Tibial nerve (tissue), 4 donors: ENCODE measurements around the gene TTC12. TPM values are rescaled to one million over a fixed set of nuclear protein-coding genes. Genes with fewer than 3 reads are reported as not detected.

ENCODE experiments used
- DNase-seq, 2 donors: peaks; one replicate each; pipeline ENCODE4 v3.0.0-alpha.2; 2019; ENCODE audit warnings: low spot score in 2 of 2
- H3K27ac ChIP-seq, 4 donors: fragments of 200-600 bp; sonication (generic) in 3 of 4; one replicate each; pipeline ENCODE4 v1.5.1; 2017 to 2019; ENCODE audit warnings: mild to moderate bottlenecking in 1 of 4
- H3K27me3 ChIP-seq, 2 donors: fragments of 200-600 bp; sonication (generic) in 1 of 2; one replicate each; pipeline versions ENCODE4 v1.5.1 to v1.6.0; 2017 to 2019
- H3K36me3 ChIP-seq, 3 donors: fragments of 200-600 bp; sonication (generic); one replicate each; pipeline ENCODE4 v1.5.1; 2018 to 2019
- H3K4me1 ChIP-seq, 4 donors: fragments of 200-600 bp; sonication (generic) in 3 of 4; one replicate each; pipeline ENCODE4 v1.5.1; 2017 to 2019
- H3K4me3 ChIP-seq, 4 donors: fragments of 200-600 bp; sonication (generic) in 3 of 4; one replicate each; pipeline ENCODE4 v1.5.1; 2017 to 2019; ENCODE audit warnings: mild to moderate bottlenecking in 1 of 4, moderate library complexity in 1 of 4
- H3K9me3 ChIP-seq, 4 donors: fragments of 200-600 bp; sonication (generic) in 3 of 4; one replicate each; pipeline ENCODE4 v1.5.1; 2017 to 2019
- EP300 ChIP-seq, 2 donors: sonication (generic); formaldehyde crosslinking; IDR thresholded peaks; one replicate each; pipeline ENCODE4 v1.6.1; 2017; ENCODE audit warnings: antibody characterized with exemption in 2 of 2, mild to moderate bottlenecking in 1 of 2
- POLR2A ChIP-seq, 2 donors: fragments of 450-650 bp; IDR thresholded peaks; one replicate each; pipeline ENCODE4 v1.6.1; 2017; ENCODE audit warnings: antibody characterized with exemption in 2 of 2, mild to moderate bottlenecking in 2 of 2, moderate library complexity in 2 of 2
- WGBS, 2 donors: methylation state at CpG; one replicate each; pipeline ENCODE4 v1.1.5; 2018; 5-methylcytosine and 5-hydroxymethylcytosine counted together
- total RNA-seq, 4 donors: library from RNA; depleted of rRNA; stranded (reverse); fragments of >200 nt; gene quantifications; one replicate each; pipeline ENCODE4 v1.1.0, GENCODE V29; 2016
- TF ChIP-seq, protein P1 (sequence below), 5 experiments: fragments of 200-600 bp in 3 of 5; fragments of 450-650 bp in 2 of 5; sonication (generic) in 3 of 5; IDR thresholded peaks; one replicate each; pipeline ENCODE4 v1.5.1; 2016 to 2019; ENCODE audit warnings: antibody characterized with exemption in 5 of 5, mild to moderate bottlenecking in 3 of 5, moderate library complexity in 2 of 5

Gene TTC12
- total RNA-seq, 4 donors from 2014 or later = 10.2 to 29.7 (median 23.9) TPM

DNA sequence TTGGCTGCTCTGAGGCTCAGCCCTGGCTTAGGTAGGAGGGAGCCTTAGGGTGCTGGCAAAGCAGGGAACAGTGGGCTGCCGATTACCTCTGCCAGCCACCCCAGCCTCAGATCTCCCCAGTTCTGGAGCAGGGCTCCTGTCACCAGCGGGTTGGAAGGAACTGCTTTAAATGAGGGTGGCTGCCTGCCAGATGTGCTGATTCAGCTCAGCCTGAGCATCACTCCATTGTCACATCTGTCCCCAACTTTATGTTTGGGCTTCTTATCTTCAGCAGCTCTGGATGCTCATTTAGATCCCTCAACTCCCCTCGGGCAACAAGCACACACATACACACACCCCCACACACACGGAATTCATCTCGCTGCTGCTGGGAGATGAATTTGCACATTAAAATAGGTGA, 56.3 kb downstream of the TTC12 start:
- H3K9me3 ChIP-seq = no peaks in the 10 kb centered on the region
- WGBS, 2 donors = 73 to 75% methylated on average over 5 of the region's 5 CpGs
- no peaks in the 10 kb centered on the region for H3K4me1 ChIP-seq
- TF ChIP-seq POLR2A (IDR thresholded peaks at IDR 0.05) = no peak
- TF ChIP-seq EP300 (IDR thresholded peaks at IDR 0.05) = no peak
- TF ChIP-seq, protein P1, sequence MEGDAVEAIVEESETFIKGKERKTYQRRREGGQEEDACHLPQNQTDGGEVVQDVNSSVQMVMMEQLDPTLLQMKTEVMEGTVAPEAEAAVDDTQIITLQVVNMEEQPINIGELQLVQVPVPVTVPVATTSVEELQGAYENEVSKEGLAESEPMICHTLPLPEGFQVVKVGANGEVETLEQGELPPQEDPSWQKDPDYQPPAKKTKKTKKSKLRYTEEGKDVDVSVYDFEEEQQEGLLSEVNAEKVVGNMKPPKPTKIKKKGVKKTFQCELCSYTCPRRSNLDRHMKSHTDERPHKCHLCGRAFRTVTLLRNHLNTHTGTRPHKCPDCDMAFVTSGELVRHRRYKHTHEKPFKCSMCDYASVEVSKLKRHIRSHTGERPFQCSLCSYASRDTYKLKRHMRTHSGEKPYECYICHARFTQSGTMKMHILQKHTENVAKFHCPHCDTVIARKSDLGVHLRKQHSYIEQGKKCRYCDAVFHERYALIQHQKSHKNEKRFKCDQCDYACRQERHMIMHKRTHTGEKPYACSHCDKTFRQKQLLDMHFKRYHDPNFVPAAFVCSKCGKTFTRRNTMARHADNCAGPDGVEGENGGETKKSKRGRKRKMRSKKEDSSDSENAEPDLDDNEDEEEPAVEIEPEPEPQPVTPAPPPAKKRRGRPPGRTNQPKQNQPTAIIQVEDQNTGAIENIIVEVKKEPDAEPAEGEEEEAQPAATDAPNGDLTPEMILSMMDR (IDR thresholded peaks at IDR 0.05) = no peak
- peaks cover 0 to 58% (median 7%) of the 10 kb centered on the region in 3 donors for H3K36me3 ChIP-seq
- H3K27ac ChIP-seq = no peak overlapping the region
- H3K27me3 ChIP-seq = no peaks in the 10 kb centered on the region
- no peak overlapping the region for H3K4me3 ChIP-seq
- no peak for DNase-seq

DNA sequence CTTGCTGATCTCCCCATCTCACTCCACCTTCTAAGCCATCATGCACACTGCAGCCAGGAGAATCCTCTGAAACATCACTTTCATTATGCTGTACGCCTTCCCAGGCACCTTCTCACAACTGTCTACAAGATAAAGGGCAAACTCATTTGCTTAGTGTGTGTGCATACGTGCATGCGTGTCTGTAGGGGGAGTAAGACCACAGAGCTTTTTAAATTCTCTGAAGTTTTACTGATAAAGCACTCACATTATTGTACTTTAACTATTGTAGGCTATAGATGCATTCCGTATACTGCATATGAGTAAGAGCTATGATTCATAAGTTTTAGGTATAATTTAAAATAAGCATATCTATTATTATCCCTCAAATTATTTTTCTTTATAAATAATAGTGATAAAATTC, 57.9 kb downstream of the TTC12 start:
- H3K4me1 ChIP-seq = no peaks in the 10 kb centered on the region
- peaks cover 0 to 41% (median 7%) of the 10 kb centered on the region in 3 donors for H3K36me3 ChIP-seq
- no peaks in the 10 kb centered on the region for H3K27me3 ChIP-seq
- DNase-seq = no peak
- no peak for TF ChIP-seq EP300 (IDR thresholded peaks at IDR 0.05)
- no peak for TF ChIP-seq POLR2A (IDR thresholded peaks at IDR 0.05)
- TF ChIP-seq, protein P1 (IDR thresholded peaks at IDR 0.05) = no peak
- H3K4me3 ChIP-seq = no peak overlapping the region
- H3K9me3 ChIP-seq = no peaks in the 10 kb centered on the region
- H3K27ac ChIP-seq = no peak overlapping the region
- WGBS, 2 donors = 69 to 70% methylated on average over 4 of the region's 4 CpGs

DNA sequence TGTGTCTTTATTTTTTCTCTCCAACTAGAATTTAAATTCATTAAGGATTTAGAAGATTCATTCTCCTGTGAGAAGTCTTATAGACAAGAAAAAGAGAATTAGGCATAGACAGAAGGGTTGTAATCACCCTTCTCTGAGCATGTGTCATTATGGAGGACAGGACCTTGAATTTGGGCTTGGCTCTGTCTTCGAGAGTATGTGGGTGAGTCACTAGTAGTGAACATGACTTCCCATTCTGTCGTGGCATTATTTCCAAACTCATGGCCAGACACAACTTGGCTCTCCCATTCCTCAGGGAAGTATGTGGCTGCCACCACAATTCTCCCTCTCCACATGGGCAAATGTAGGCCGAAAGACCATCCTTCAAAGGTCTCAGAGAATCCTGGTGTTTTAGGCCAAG, 58.9 kb downstream of the TTC12 start:
- Histone ChIP-seq H3K36me3 (peaks cover 0 to 31% (median 7%) of the 10 kb centered on the region in 3 donors), H3K4me3 (no peak overlapping the region), H3K27ac (no peak overlapping the region), H3K4me1 (no peaks in the 10 kb centered on the region), H3K9me3 (no peaks in the 10 kb centered on the region), H3K27me3 (no peaks in the 10 kb centered on the region)
- DNase-seq = no peak
- TF ChIP-seq, protein P1 (IDR thresholded peaks at IDR 0.05) = no peak
- TF ChIP-seq EP300 (IDR thresholded peaks at IDR 0.05) (no peak), POLR2A (IDR thresholded peaks at IDR 0.05) (no peak)
- 55 to 59% methylated on average over 3 of the region's 3 CpGs for WGBS, 2 donors

DNA sequence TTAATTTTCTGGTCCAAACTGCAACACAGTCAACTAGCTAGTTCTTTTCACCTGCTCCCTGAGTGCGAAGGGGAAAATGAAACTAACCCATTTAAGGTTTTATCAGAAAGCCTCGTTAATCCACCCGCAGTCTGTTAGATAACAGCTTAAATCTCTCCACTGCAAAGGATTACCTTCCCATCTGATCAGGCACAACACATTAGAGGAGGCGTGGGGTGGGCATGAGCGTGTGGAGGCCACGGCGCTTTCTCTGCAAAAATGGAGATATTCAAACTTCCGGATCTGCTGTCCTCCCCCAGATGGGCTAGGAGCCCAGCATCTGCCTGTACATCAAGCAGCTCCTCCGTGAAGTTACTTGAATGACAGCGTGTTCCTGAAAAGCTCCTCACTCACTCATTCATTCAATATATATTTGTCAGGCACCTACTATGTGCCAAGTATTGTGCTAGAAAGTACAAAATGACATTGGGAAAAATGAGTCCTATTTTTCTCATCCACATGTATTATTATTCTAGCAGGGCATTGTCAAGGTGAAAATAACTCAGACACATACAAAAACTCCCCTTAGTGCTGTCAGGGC, 59.7 kb downstream of the TTC12 start:
- Histone ChIP-seq H3K27ac (no peak overlapping the region), H3K27me3 (no peaks in the 10 kb centered on the region), H3K4me3 (no peak overlapping the region), H3K36me3 (peaks cover 0 to 24% (median 7%) of the 10 kb centered on the region in 3 donors), H3K9me3 (no peaks in the 10 kb centered on the region), H3K4me1 (no peaks in the 10 kb centered on the region)
- TF ChIP-seq EP300 (IDR thresholded peaks at IDR 0.05) (no peak), POLR2A (IDR thresholded peaks at IDR 0.05) (no peak)
- TF ChIP-seq, protein P1 (IDR thresholded peaks at IDR 0.05) = no peak
- no peak for DNase-seq
- WGBS, 2 donors = 85 to 88% methylated on average over 10 of the region's 10 CpGs

DNA sequence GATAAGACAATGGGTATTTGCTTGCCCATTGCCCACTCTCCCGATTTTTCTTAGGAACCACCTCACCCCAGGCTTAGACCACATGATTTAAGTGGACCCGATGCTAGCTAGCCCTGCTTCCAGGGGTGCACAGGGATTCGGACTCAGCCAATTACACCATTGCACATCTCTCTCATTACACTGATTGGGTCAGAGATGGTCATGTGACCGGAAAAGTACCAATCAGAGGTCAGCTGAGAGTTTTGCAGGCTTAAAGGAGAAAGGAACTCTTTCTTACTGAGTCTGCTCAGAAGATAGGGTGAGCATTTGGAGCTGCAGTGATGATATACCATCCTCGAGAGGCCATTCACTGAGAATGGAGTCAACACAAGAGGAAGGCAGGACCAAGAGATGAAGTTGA, 61.0 kb downstream of the TTC12 start:
- TF ChIP-seq, protein P1 (IDR thresholded peaks at IDR 0.05) = no peak
- TF ChIP-seq EP300 (IDR thresholded peaks at IDR 0.05) = no peak
- TF ChIP-seq POLR2A (IDR thresholded peaks at IDR 0.05) = no peak
- 89 to 90% methylated on average over 5 of the region's 5 CpGs for WGBS, 2 donors
- H3K36me3 ChIP-seq = peaks cover 0 to 17% (median under 1%) of the 10 kb centered on the region in 3 donors
- H3K4me1 ChIP-seq = no peaks in the 10 kb centered on the region
- no peaks in the 10 kb centered on the region for H3K27me3 ChIP-seq
- H3K4me3 ChIP-seq = no peak overlapping the region
- no peaks in the 10 kb centered on the region for H3K9me3 ChIP-seq
- no peak for DNase-seq
- H3K27ac ChIP-seq = no peak overlapping the region
